Suprapubic skin (tissue), 4 donors: ENCODE measurements around the gene KDM2A. TPM values are rescaled to one million over a fixed set of nuclear protein-coding genes. Genes with fewer than 3 reads are reported as not detected.

Source experiments
- DNase-seq, 2 donors: peaks; one replicate each; pipeline ENCODE4 v3.0.0-alpha.2; 2019; ENCODE audit warnings: low spot score in 2 of 2
- H3K27ac ChIP-seq: fragments of 200-600 bp; sonication (generic); one replicate; pipeline ENCODE4 v1.5.1; 2019
- H3K27me3 ChIP-seq: fragments of 200-600 bp; sonication (generic); one replicate; pipeline ENCODE4 v1.5.1; 2019
- H3K36me3 ChIP-seq: fragments of 200-600 bp; sonication (generic); one replicate; pipeline ENCODE4 v1.5.1; 2019
- H3K4me1 ChIP-seq: fragments of 200-600 bp; sonication (generic); one replicate; pipeline ENCODE4 v1.5.1; 2019
- H3K4me3 ChIP-seq: fragments of 200-600 bp; sonication (generic); one replicate; pipeline ENCODE4 v1.5.1; 2019; ENCODE audit warnings: mild to moderate bottlenecking
- H3K9me3 ChIP-seq: fragments of 200-600 bp; sonication (generic); one replicate; pipeline ENCODE4 v1.5.1; 2019
- CTCF ChIP-seq, 2 donors: fragments of 200-600 bp in 1 of 2; fragments of 450-650 bp in 1 of 2; sonication (generic) in 1 of 2; IDR thresholded peaks; one replicate each; pipeline ENCODE4 v1.5.1; 2016 to 2019; ENCODE audit warnings: antibody characterized with exemption in 2 of 2, mild to moderate bottlenecking in 1 of 2, moderate library complexity in 1 of 2
- EP300 ChIP-seq: sonication (generic); formaldehyde crosslinking; IDR thresholded peaks from one replicate; pipeline ENCODE4 v1.6.1; 2017; ENCODE audit warnings: antibody characterized with exemption
- POLR2A ChIP-seq, 2 donors: fragments of 450-650 bp; IDR thresholded peaks; one replicate each; pipeline ENCODE4 v1.6.1; 2017; ENCODE audit warnings: antibody characterized with exemption in 2 of 2, mild to moderate bottlenecking in 2 of 2, moderate library complexity in 2 of 2
- POLR2AphosphoS5 ChIP-seq, 3 donors: sonication (generic); formaldehyde crosslinking; IDR thresholded peaks; one replicate each; pipeline ENCODE4 v1.6.1; 2017; ENCODE audit warnings: antibody characterized with exemption in 3 of 3
- WGBS: methylation state at CpG from one replicate; pipeline ENCODE4 v1.1.5; 2018; 5-methylcytosine and 5-hydroxymethylcytosine counted together
- total RNA-seq, 4 donors: library from RNA; depleted of rRNA; stranded (reverse); fragments of >200 nt; gene quantifications; one replicate each; pipeline ENCODE4 v1.1.0, GENCODE V29; 2016

KDM2A gene
- total RNA-seq, 4 donors from 2014 or later = 76.0 to 142 (median 84.8) TPM

- TF ChIP-seq POLR2A (IDR thresholded peaks at IDR 0.05) (no peak), POLR2AphosphoS5 (IDR thresholded peaks at IDR 0.05) (no peak), CTCF (IDR thresholded peaks at IDR 0.05) (no peak), EP300 (no peak)
- Histone ChIP-seq H3K27ac (no peak overlapping the region), H3K36me3 (peaks cover 32% of the 10 kb centered on the region), H3K4me3 (no peak overlapping the region), H3K27me3 (no peaks in the 10 kb centered on the region), H3K9me3 (no peaks in the 10 kb centered on the region), H3K4me1 (peaks cover 3% of the 10 kb centered on the region)
- DNase-seq = no peak
- 87% methylated on average over 9 of the region's 9 CpGs for WGBS
Observed at GRCh38 chr11:67177399-67178281, 58.6 kb downstream of the KDM2A start.

- Histone ChIP-seq H3K4me3 (no peak overlapping the region), H3K9me3 (no peaks in the 10 kb centered on the region), H3K27ac (no peak overlapping the region), H3K4me1 (peaks cover 3% of the 10 kb centered on the region), H3K36me3 (peaks cover 39% of the 10 kb centered on the region), H3K27me3 (no peaks in the 10 kb centered on the region)
- 76% methylated on average over 1 of the region's 1 CpG for WGBS
- no peak for DNase-seq
- TF ChIP-seq EP300 = no peak
- no peak for TF ChIP-seq POLR2A (IDR thresholded peaks at IDR 0.05)
- no peak for TF ChIP-seq POLR2AphosphoS5 (IDR thresholded peaks at IDR 0.05)
- TF ChIP-seq CTCF (IDR thresholded peaks at IDR 0.05) = no peak
Observed at GRCh38 chr11:67178421-67178820, 59.4 kb downstream of the KDM2A start.

- TF ChIP-seq POLR2A (IDR thresholded peaks at IDR 0.05) = no peak
- no peak for TF ChIP-seq CTCF (IDR thresholded peaks at IDR 0.05)
- no peak for TF ChIP-seq EP300
- no peak for TF ChIP-seq POLR2AphosphoS5 (IDR thresholded peaks at IDR 0.05)
- H3K36me3 ChIP-seq = peaks cover 43% of the 10 kb centered on the region
- no peak for DNase-seq
Observed at GRCh38 chr11:67178878-67179277, 59.8 kb downstream of the KDM2A start.

GRCh38 chr11:67179892-67180490 lies 60.9 kb downstream of the KDM2A start:
- peaks cover 55% of the 10 kb centered on the region for H3K36me3 ChIP-seq
- 72% methylated on average over 5 of the region's 5 CpGs for WGBS
- H3K4me3 ChIP-seq = no peak overlapping the region
- TF ChIP-seq POLR2AphosphoS5 (IDR thresholded peaks at IDR 0.05) (no peak), EP300 (no peak), CTCF (IDR thresholded peaks at IDR 0.05) (no peak), POLR2A (IDR thresholded peaks at IDR 0.05) (no peak)
- no peaks in the 10 kb centered on the region for H3K9me3 ChIP-seq
- peaks cover 3% of the 10 kb centered on the region for H3K4me1 ChIP-seq
- DNase-seq = no peak
- H3K27ac ChIP-seq = no peak overlapping the region
- H3K27me3 ChIP-seq = no peaks in the 10 kb centered on the region

More at GRCh38 chr11:67178878-67179277, 59.8 kb downstream of the KDM2A start:
- H3K9me3 ChIP-seq = no peaks in the 10 kb centered on the region
- 85% methylated on average over 4 of the region's 4 CpGs for WGBS
- no peak overlapping the region for H3K4me3 ChIP-seq
- H3K4me1 ChIP-seq = peaks cover 3% of the 10 kb centered on the region
- no peak overlapping the region for H3K27ac ChIP-seq
- no peaks in the 10 kb centered on the region for H3K27me3 ChIP-seq

- 98% methylated on average over 2 of the region's 2 CpGs for WGBS
- TF ChIP-seq POLR2A (IDR thresholded peaks at IDR 0.05) (no peak), EP300 (no peak), CTCF (IDR thresholded peaks at IDR 0.05) (no peak), POLR2AphosphoS5 (IDR thresholded peaks at IDR 0.05) (no peak)
Observed at GRCh38 chr11:67194096-67194495, 75.0 kb downstream of the KDM2A start.

More at GRCh38 chr11:67194096-67194495, 75.0 kb downstream of the KDM2A start:
- peaks cover 2% of the 10 kb centered on the region for H3K4me1 ChIP-seq
- no peak overlapping the region for H3K27ac ChIP-seq
- H3K27me3 ChIP-seq = no peaks in the 10 kb centered on the region
- no peaks in the 10 kb centered on the region for H3K9me3 ChIP-seq
- DNase-seq = no peak
- H3K36me3 ChIP-seq = peaks cover 20% of the 10 kb centered on the region
- no peak overlapping the region for H3K4me3 ChIP-seq
